Stimulated activated CD8-positive, alpha-beta memory T cell treated with anti-CD3 and anti-CD28 coated beads, Interleukin-7, amount 100 ng/mL, for 4 hours (primary cell): ENCODE measurements around the gene PIH1D2.
"Not testable (repeated sequence)": the region's sequence is repeated elsewhere in the genome, so short reads cannot be mapped to it uniquely, and the experiment has no call there.

ENCODE experiments used
- DNase-seq, 2 donors: peaks; one replicate each; pipeline ENCODE4 v3.0.0-alpha.2; 2020; ENCODE audit warnings: low read depth in 2 of 2

The PIH1D2 gene

GRCh38 chr11:112073941-112074811 lies at the start of gene PIH1D2, which contains the start of gene NKAPD1:
Gene PIH1D2, minus strand, starts transcription at chr11:112074017. Its CDS starts 843 bp downstream, at chr11:112073174.
Gene NKAPD1, plus strand, starts transcription at chr11:112074299. Its CDS starts 1,276 bp downstream, at chr11:112075575.
- peak; percentile 66 to 76 for DNase-seq

- no peak for DNase-seq
These were observed 49.3 kb upstream of the PIH1D2 start for GRCh38 chr11:112123129-112123528.

GRCh38 chr11:112121981-112122615 lies 48.3 kb upstream of the PIH1D2 start:
- no peak for DNase-seq

GRCh38 chr11:112118176-112118575 lies 44.4 kb upstream of the PIH1D2 start:
- DNase-seq = no peak

GRCh38 chr11:112115386-112115785 lies 41.6 kb upstream of the PIH1D2 start:
- DNase-seq = no peak

- no peak for DNase-seq
These were observed 40.6 kb upstream of the PIH1D2 start for GRCh38 chr11:112114460-112114859.

- DNase-seq = no peak
These were observed 40.0 kb upstream of the PIH1D2 start for GRCh38 chr11:112113539-112114457.

GRCh38 chr11:112106070-112106469 lies 32.3 kb upstream of the PIH1D2 start:
- DNase-seq = no peak

- no peak for DNase-seq
These were observed 29.6 kb upstream of the PIH1D2 start for GRCh38 chr11:112103446-112103845.

GRCh38 chr11:112100462-112100861 lies 26.6 kb upstream of the PIH1D2 start:
- DNase-seq = no peak

GRCh38 chr11:112097734-112098528 lies 24.1 kb upstream of the PIH1D2 start:
- DNase-seq = no peak

GRCh38 chr11:112096194-112096593 lies 22.4 kb upstream of the PIH1D2 start:
- no peak for DNase-seq

- DNase-seq = not testable (repeated sequence)
These were observed 21.5 kb upstream of the PIH1D2 start for GRCh38 chr11:112095302-112095701.

- no peak for DNase-seq
These were observed 13.4 kb upstream of the PIH1D2 start for GRCh38 chr11:112087212-112087611.

GRCh38 chr11:112086422-112087191 lies 12.8 kb upstream of the PIH1D2 start, which contains the start of the genes SDHD and TIMM8B:
Gene SDHD, plus strand, starts transcription at chr11:112086873. Its CDS starts 35 bp downstream, at chr11:112086908.
Gene TIMM8B, minus strand, starts transcription at chr11:112086756. Its CDS starts 33 bp downstream, at chr11:112086723.
- DNase-seq = peak; percentile 90 to 93

GRCh38 chr11:112085822-112086421 lies 12.1 kb upstream of the PIH1D2 start:
- peak; percentile 2 to 19 for DNase-seq

GRCh38 chr11:112082729-112083128 lies 8.9 kb upstream of the PIH1D2 start:
- no peak for DNase-seq

GRCh38 chr11:112062923-112063322 lies 10.9 kb downstream of the PIH1D2 start:
- no peak for DNase-seq

GRCh38 chr11:112058103-112058502 lies 15.7 kb downstream of the PIH1D2 start:
- DNase-seq = no peak

- no peak for DNase-seq
These were observed 16.6 kb downstream of the PIH1D2 start for GRCh38 chr11:112057170-112057569.
